Fibroblast of pulmonary artery (primary cell): Measurements from ENCODE around the gene LBH.

Source experiments
- DNase-seq: peaks from one replicate; pipeline ENCODE4 v3.0.0-alpha.2; 2010; ENCODE audit warnings: low read depth
- H3K4me3 ChIP-seq: replicated peaks from 2 replicates; pipeline ENCODE4 v1.5.1; 2011; ENCODE audit warnings: low read depth, mild to moderate bottlenecking, control low read depth, low read length, moderate library complexity
- TF ChIP-seq, protein P1 (sequence below): IDR thresholded peaks from 2 replicates; pipeline ENCODE4 v1.5.1; 2011; ENCODE audit warnings: mild to moderate bottlenecking, control low read depth, low read length, inconsistent platforms; ENCODE audit errors: missing control alignments

LBH gene

GRCh38 chr2:30257266-30258214 lies 26.2 kb downstream of the LBH start:
- TF ChIP-seq, protein P1, sequence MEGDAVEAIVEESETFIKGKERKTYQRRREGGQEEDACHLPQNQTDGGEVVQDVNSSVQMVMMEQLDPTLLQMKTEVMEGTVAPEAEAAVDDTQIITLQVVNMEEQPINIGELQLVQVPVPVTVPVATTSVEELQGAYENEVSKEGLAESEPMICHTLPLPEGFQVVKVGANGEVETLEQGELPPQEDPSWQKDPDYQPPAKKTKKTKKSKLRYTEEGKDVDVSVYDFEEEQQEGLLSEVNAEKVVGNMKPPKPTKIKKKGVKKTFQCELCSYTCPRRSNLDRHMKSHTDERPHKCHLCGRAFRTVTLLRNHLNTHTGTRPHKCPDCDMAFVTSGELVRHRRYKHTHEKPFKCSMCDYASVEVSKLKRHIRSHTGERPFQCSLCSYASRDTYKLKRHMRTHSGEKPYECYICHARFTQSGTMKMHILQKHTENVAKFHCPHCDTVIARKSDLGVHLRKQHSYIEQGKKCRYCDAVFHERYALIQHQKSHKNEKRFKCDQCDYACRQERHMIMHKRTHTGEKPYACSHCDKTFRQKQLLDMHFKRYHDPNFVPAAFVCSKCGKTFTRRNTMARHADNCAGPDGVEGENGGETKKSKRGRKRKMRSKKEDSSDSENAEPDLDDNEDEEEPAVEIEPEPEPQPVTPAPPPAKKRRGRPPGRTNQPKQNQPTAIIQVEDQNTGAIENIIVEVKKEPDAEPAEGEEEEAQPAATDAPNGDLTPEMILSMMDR, result no peak
- DNase-seq, result no peak
- H3K4me3 ChIP-seq, result no peak overlapping the region

GRCh38 chr2:30259071-30259470 lies 27.7 kb downstream of the LBH start:
- DNase-seq, result no peak
- TF ChIP-seq, protein P1, result no peak

DNA sequence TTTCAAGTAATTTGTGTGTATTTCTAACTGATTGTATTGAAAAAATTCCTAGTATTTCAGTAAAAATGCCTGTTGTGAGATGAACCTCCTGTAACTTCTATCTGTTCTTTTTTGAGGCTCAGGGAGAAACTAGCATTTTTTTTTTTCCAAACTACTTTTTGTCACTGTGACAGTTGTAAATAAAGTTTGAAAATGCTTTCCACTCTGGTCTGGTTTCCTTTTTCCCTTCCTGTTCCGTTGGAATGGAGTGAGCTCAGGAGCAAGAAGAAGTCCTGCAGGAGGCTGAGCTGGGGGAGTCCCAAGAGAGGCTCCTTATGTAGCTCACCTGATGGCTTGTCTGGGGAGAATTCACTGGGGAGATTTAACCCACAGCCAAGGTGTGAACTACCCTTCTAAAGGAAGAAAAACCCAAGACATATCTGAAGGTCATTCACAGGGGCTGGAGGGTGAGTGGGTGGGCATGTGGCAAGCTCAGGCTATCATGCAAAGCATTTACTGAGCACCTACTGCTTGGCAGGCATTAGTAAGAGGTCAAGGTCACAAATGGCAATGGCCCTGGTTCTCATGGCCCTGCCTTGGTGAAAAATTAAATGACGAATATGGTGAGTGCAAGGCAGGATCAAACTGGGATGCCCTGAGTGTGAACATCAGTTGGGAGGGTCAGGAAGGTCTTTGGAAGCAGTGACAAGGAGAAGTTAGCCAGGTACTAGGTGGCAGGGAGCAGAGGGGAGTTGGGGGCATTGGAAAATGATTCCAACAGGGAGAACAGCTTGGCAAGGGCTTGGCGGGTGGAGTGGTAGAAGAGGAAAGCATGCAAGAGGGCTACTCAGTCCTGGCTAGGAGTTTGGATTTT lies 28.7 kb downstream of the LBH start:
- TF ChIP-seq, protein P1, result no peak
- no peak overlapping the region for H3K4me3 ChIP-seq
- no peak for DNase-seq

More at GRCh38 chr2:30259071-30259470, 27.7 kb downstream of the LBH start:
- no peak overlapping the region for H3K4me3 ChIP-seq

- TF ChIP-seq, protein P1, result no peak
- no peak for DNase-seq
- no peak overlapping the region for H3K4me3 ChIP-seq
These were observed 29.6 kb downstream of the LBH start for GRCh38 chr2:30260941-30261340.

GRCh38 chr2:30261695-30262211 lies 30.4 kb downstream of the LBH start:
- no peak for DNase-seq
- H3K4me3 ChIP-seq, result no peak overlapping the region
- TF ChIP-seq, protein P1, result no peak

- DNase-seq, result no peak
- TF ChIP-seq, protein P1, result no peak
- H3K4me3 ChIP-seq, result no peak overlapping the region
These were observed 31.5 kb downstream of the LBH start for GRCh38 chr2:30262716-30263309.
